HepG2 (cell line): ENCODE data around the gene RAB5B. TPM values are rescaled to one million over a fixed set of nuclear protein-coding genes. Genes with fewer than 3 reads are reported as not detected.
A peak's percentile ranks its signal among the peaks of the same experiment; 100 is the strongest.

ENCODE experiments used
- AFF4 ChIP-seq: sonication (generic); formaldehyde crosslinking; IDR thresholded peaks from 2 replicates; pipeline ENCODE4 v1.4.0; 2020; ENCODE audit warnings: missing genetic modification reagents
- CBX2 ChIP-seq, 2 experiments: fragments of 200-600 bp in 1 of 2; sonication (generic); formaldehyde crosslinking in 1 of 2; IDR thresholded peaks; 2 replicates each; pipeline versions ENCODE4 v1.7.0 to v1.8.1; 2018 to 2022; ENCODE audit warnings: low read depth in 2 of 2, low read length in 1 of 2, mild to moderate bottlenecking in 1 of 2, missing genetic modification reagents in 1 of 2
- DZIP1 ChIP-seq: sonication (generic); formaldehyde crosslinking; IDR thresholded peaks from 2 replicates; pipeline ENCODE4 v1.5.0; 2020; ENCODE audit warnings: mild to moderate bottlenecking, missing genetic modification reagents
- GZF1 ChIP-seq: sonication (generic); formaldehyde crosslinking; IDR thresholded peaks from 2 replicates; pipeline ENCODE4 v1.5.1; 2020; ENCODE audit warnings: mild to moderate bottlenecking, missing genetic modification reagents
- MYC ChIP-seq: sonication (generic); formaldehyde crosslinking; IDR thresholded peaks from 2 replicates; pipeline ENCODE4 v1.9.0; 2021; ENCODE audit warnings: missing genetic modification reagents, borderline replicate concordance
- NFIC ChIP-seq: IDR thresholded peaks from 2 replicates; pipeline ENCODE4 v1.6.1; 2012; ENCODE audit warnings: mild to moderate bottlenecking, low read length, inconsistent platforms
- SP2 ChIP-seq: sonication (generic); formaldehyde crosslinking; IDR thresholded peaks from 2 replicates; pipeline ENCODE4 v1.5.1; 2020; ENCODE audit warnings: mild to moderate bottlenecking, missing genetic modification reagents
- THRA ChIP-seq: sonication (generic); formaldehyde crosslinking; IDR thresholded peaks from 2 replicates; pipeline ENCODE4 v1.4.0; 2020; ENCODE audit warnings: missing genetic modification reagents, borderline replicate concordance
- ZBTB7A ChIP-seq: sonication (generic); formaldehyde crosslinking; IDR thresholded peaks from 2 replicates; pipeline ENCODE4 v1.8.0; 2022; ENCODE audit warnings: mild to moderate bottlenecking, missing genetic modification reagents
- ZBTB8A ChIP-seq: sonication (generic); formaldehyde crosslinking; IDR thresholded peaks from 2 replicates; pipeline ENCODE4 v1.4.0; 2020; ENCODE audit warnings: mild to moderate bottlenecking, low read depth, missing genetic modification reagents, borderline replicate concordance
- ZFP90 ChIP-seq: sonication (generic); formaldehyde crosslinking; IDR thresholded peaks from 2 replicates; pipeline ENCODE4 v1.8.0; 2022; ENCODE audit warnings: missing genetic modification reagents, mild to moderate bottlenecking, inconsistent platforms, borderline replicate concordance
- ZNF101 ChIP-seq: sonication (generic); formaldehyde crosslinking; IDR thresholded peaks from 2 replicates; pipeline ENCODE4 v1.4.0; 2020; ENCODE audit warnings: mild to moderate bottlenecking, low read depth, missing genetic modification reagents, borderline replicate concordance
- ZNF121 ChIP-seq: sonication (generic); formaldehyde crosslinking; IDR thresholded peaks from 2 replicates; pipeline ENCODE4 v1.5.0; 2020; ENCODE audit warnings: mild to moderate bottlenecking, missing genetic modification reagents
- ZNF292 ChIP-seq: sonication (generic); formaldehyde crosslinking; IDR thresholded peaks from 2 replicates; pipeline ENCODE4 v1.8.1; 2022; ENCODE audit warnings: mild to moderate bottlenecking, low read depth, missing genetic modification reagents, borderline replicate concordance
- ZNF33A ChIP-seq: sonication (generic); formaldehyde crosslinking; IDR thresholded peaks from 2 replicates; pipeline ENCODE4 v1.5.1; 2020; ENCODE audit warnings: missing genetic modification reagents, mild to moderate bottlenecking, moderate library complexity, borderline replicate concordance
- ZNF431 ChIP-seq: sonication (generic); formaldehyde crosslinking; IDR thresholded peaks from 2 replicates; pipeline ENCODE4 v1.9.0; 2022; ENCODE audit warnings: missing genetic modification reagents, low read depth, mild to moderate bottlenecking, borderline replicate concordance
- ZNF510 ChIP-seq: sonication (generic); formaldehyde crosslinking; IDR thresholded peaks from 2 replicates; pipeline ENCODE4 v1.4.0; 2020; ENCODE audit warnings: low read depth, mild to moderate bottlenecking, missing genetic modification reagents
- ZNF761 ChIP-seq: sonication (generic); formaldehyde crosslinking; conservative IDR thresholded peaks from 2 replicates; pipeline ENCODE4 v1.4.0; 2020; ENCODE audit warnings: mild to moderate bottlenecking, missing genetic modification reagents
- polyA plus RNA-seq, 8 experiments: library from polyadenylated mRNA; depleted of rRNA in 3 of 8; stranded (reverse) in 7 of 8; unstranded in 1 of 8; fragments of >200 nt; fragmentation: Illumina TruSeq in 4 of 8; extraction: Trizol in 4 of 8; gene quantifications; 2 replicates each; pipeline versions ENCODE4 v1.2.1 to v1.2.3, GENCODE V29; 2011 to 2016; ENCODE audit warnings: low read depth in 4 of 8, missing spikeins in 1 of 8, mixed read lengths in 1 of 8; ENCODE audit not compliant: insufficient read depth in 1 of 8
- total RNA-seq, 5 experiments: library from RNA; depleted of rRNA; stranded (reverse); fragments of >200 nt; fragmentation: Illumina TruSeq; extraction: Trizol; gene quantifications; 2 replicates each; pipeline ENCODE4 v1.2.3, GENCODE V29; 2016; ENCODE audit warnings: low read depth in 1 of 5
- TF ChIP-seq, protein P1 (sequence below): sonication (generic); formaldehyde crosslinking; IDR thresholded peaks from 2 replicates; pipeline ENCODE4 v1.5.0; 2020; ENCODE audit warnings: missing genetic modification reagents

Gene RAB5B
- total and polyA plus RNA-seq, 2 of the 13 experiments (the other 11 are each of a cell fraction or from before 2014, with no cell fraction given) = 26.0 to 68.3 TPM

DNA sequence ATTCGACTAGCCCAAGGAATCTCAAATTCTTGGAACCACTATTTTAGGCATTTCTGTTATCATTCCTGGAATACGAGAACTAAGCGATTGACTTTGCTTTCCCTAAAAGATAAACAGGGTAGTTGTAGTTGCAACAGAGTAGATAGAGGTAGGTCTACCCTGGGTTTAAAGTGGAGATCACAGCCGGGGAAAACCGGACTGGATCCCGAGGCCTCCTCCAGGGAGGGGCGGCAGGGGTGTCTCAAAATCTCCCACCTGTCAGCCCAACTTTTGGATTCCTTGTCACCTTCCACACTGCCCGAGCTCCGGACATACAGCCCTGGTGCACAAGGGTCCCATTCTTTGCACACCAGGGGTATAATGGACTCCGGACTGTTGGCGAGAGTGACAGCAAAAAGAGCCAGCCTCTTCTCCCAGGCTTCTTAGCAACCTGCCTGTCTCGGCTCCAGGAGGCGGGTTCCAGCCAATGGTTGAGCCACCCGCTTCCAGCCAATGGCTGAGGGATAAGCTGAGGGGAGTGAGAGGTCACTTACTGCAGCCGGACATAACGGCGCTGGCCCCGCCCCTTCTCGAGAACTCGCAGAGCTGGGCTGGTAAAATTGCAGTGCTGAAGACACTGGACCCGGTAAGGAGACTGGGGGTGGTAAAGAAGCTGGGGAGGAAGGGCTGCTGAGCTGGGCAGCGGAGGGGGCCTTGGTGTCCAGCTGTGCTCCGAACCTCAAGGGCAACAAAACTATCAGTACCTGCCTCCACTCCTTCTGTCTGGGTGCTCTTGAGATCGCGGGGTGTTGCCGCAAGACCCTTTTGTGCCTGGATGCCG, 23.0 kb downstream of the RAB5B start, which contains the start of gene SUOX (continued):
- TF ChIP-seq ZFP90 (CRISPR knock-in tag) (peak; percentile 79), NFIC (no peak), ZNF33A (CRISPR knock-in tag) (no peak), ZNF121 (peak; percentile 43), CBX2 (IDR thresholded peaks at IDR 0.05; ENCODE audit: low read depth, low read length) (no peak), CBX2 (CRISPR knock-in tag; IDR thresholded peaks at IDR 0.05; ENCODE audit: low read depth) (no peak), ZBTB8A (no peak), ZNF101 (CRISPR knock-in tag) (no peak), ZNF292 (peak; percentile 70; the same call in 1 of the 2 replicates), GZF1 (CRISPR knock-in tag) (no peak), ZNF761 (CRISPR knock-in tag) (no peak), THRA (CRISPR knock-in tag) (peak; percentile 30; the same call in 1 of the 2 replicates), SP2 (peak; percentile 86), DZIP1 (peak; percentile 38; the same call in 1 of the 2 replicates), MYC (CRISPR knock-in tag) (peak; percentile 60; the same call in 1 of the 2 replicates), ZNF510 (CRISPR knock-in tag) (peak; percentile 7; the same call in 1 of the 2 replicates), ZBTB7A (CRISPR knock-in tag) (no peak), ZNF431 (CRISPR knock-in tag) (no peak), AFF4 (CRISPR knock-in tag) (0 out of 2 replicates have a peak, but pooled peaks have one; percentile 29)
- TF ChIP-seq, protein P1, sequence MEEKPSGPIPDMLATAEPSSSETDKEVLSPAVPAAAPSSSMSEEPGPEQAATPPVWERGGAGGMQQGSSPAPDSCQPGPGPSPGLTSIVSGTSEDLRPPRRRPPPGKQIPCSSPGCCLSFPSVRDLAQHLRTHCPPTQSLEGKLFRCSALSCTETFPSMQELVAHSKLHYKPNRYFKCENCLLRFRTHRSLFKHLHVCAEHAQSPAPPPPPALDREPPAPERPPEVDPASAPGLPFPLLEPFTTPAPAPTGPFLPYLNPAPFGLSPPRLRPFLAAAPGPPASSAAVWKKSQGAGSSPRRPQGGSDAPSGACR (CRISPR knock-in tag) = 0 out of 2 replicates have a peak, but pooled peaks have one; percentile 18
